GM18505 (cell line): ENCODE results near the gene RBPJ.
"Not testable (repeated sequence)": the region's sequence is repeated elsewhere in the genome, so short reads cannot be mapped to it uniquely, and the experiment has no call there.

Source experiments
- ATAC-seq: cut with Tn5 transposase; IDR thresholded peaks from one replicate; pipeline ENCODE4 v1.9.1; 2021; ENCODE audit not compliant: unreplicated experiment
- POLR2A ChIP-seq: IDR thresholded peaks from 4 replicates; pipeline ENCODE4 v1.6.1; 2011; ENCODE audit warnings: borderline replicate concordance; ENCODE audit not compliant: insufficient read depth, insufficient read length; ENCODE audit errors: extremely low read depth

Gene RBPJ

GRCh38 chr4:26386386-26386785 is 65.6 kb downstream of the RBPJ start:
- ATAC-seq, result no peak
- no peak for TF ChIP-seq POLR2A

- ATAC-seq, result no peak
- no peak for TF ChIP-seq POLR2A
Observed at GRCh38 chr4:26388671-26389070, 67.9 kb downstream of the RBPJ start.

GRCh38 chr4:26397086-26397485 is 76.3 kb downstream of the RBPJ start:
- no peak for ATAC-seq
- TF ChIP-seq POLR2A, result no peak

- ATAC-seq, result no peak
- TF ChIP-seq POLR2A, result no peak
Observed at GRCh38 chr4:26400132-26400531, 79.3 kb downstream of the RBPJ start.

GRCh38 chr4:26402017-26402416 is 81.2 kb downstream of the RBPJ start:
- not testable (repeated sequence) for ATAC-seq

GRCh38 chr4:26402458-26402857 is 81.6 kb downstream of the RBPJ start:
- TF ChIP-seq POLR2A, result no peak
- peak; percentile 67 for ATAC-seq

- ATAC-seq, result no peak
Observed at GRCh38 chr4:26404743-26405206, 84.0 kb downstream of the RBPJ start.

GRCh38 chr4:26406346-26406975 is 85.6 kb downstream of the RBPJ start:
- no peak for TF ChIP-seq POLR2A
- no peak for ATAC-seq

More at GRCh38 chr4:26404743-26405206, 84.0 kb downstream of the RBPJ start:
- no peak for TF ChIP-seq POLR2A

GRCh38 chr4:26407476-26407875 is 86.7 kb downstream of the RBPJ start:
- no peak for TF ChIP-seq POLR2A
- ATAC-seq, result no peak

- peak; percentile 69 for ATAC-seq
- TF ChIP-seq POLR2A, result no peak
Observed at GRCh38 chr4:26410385-26411293, 89.8 kb downstream of the RBPJ start.

- no peak for ATAC-seq
- TF ChIP-seq POLR2A, result no peak
Observed at GRCh38 chr4:26412381-26413372, 91.9 kb downstream of the RBPJ start.

GRCh38 chr4:26413582-26413981 is 92.8 kb downstream of the RBPJ start:
- no peak for TF ChIP-seq POLR2A
- ATAC-seq, result no peak

- ATAC-seq, result no peak
- no peak for TF ChIP-seq POLR2A
Observed at GRCh38 chr4:26418107-26418506, 97.3 kb downstream of the RBPJ start.
